Stimulated activated CD4-positive, alpha-beta T cell treated with anti-CD3 and anti-CD28 coated beads, Interleukin-12 subunit alpha, Interleukin-12 subunit beta, amount 100 ng/mL, for 4 hours (primary cell): ENCODE measurements around the gene TMIGD2.
"Not testable (repeated sequence)": the region's sequence is repeated elsewhere in the genome, so short reads cannot be mapped to it uniquely, and the experiment has no call there.

ENCODE experiments used
- DNase-seq: peaks from one replicate; pipeline ENCODE4 v3.0.0-alpha.2; 2020

Gene TMIGD2, protein sequence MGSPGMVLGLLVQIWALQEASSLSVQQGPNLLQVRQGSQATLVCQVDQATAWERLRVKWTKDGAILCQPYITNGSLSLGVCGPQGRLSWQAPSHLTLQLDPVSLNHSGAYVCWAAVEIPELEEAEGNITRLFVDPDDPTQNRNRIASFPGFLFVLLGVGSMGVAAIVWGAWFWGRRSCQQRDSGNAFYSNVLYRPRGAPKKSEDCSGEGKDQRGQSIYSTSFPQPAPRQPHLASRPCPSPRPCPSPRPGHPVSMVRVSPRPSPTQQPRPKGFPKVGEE

GRCh38 chr19:4302243-4302640 lies at the start of gene TMIGD2:
TMIGD2 (minus strand) TSS chr19:4302389; CDS start chr19:4302385, 4 bp downstream.
- DNase-seq, result no peak

GRCh38 chr19:4350726-4351125 lies 48.5 kb upstream of the TMIGD2 start:
- DNase-seq, result no peak

DNA sequence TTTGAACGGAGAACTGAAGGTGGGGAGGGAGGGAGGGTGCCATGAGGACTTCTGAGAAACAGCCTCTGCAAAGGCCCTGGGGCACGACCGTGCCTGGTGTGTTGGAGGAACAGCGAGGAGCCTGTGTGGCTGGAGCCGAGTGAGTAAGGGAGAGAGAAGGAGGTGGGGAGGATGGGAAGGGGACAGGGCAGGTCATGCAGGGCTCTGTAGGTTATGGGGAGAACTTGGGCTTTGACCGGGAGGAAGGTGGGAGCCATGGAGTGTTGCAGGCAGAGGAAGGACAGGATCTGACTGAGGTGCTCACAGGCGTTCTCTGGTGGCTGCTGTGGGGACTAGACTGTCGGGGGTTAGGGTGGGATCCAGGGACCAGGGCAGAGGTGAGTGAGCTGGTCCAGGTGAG lies 47.9 kb upstream of the TMIGD2 start:
- DNase-seq, result no peak

- DNase-seq, result not testable (repeated sequence)
Measured at GRCh38 chr19:4349225-4349624, 47.0 kb upstream of the TMIGD2 start.

DNA sequence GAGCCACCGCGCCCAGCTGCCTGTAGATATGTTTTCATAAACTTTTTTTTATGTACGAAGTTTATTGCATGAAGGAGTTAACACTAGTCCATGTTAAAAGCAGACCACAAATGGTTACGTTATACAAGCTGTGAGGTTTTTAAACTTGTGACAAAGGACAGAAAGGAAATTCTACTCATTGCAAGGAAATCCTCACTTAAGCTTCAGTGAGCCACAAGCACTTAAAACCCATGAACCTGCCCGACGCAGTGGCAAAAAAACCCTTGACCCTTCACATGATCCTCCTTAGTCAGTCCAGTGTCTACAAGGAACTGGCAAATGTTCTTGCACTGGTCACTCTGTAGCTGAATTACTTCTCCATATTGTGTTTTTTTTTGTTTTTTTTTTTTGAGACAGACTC lies 45.3 kb upstream of the TMIGD2 start:
- no peak for DNase-seq

DNA sequence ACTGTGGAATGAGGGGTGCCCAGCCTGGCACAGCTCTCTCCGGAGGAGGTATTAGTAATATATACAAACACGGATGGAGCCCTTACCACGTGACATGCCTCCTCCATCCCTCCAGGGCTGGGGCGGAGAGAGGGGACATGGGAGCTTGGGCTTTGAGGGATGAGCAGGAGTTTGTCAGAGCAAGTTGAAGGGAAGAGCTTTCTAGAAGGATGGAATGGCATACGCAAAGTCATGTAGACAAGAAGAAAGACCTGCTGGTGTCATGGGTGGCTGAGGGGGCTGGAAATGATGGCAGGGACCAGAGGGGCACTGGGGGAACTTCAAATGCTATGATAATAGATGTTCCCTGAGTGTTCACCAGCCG lies 43.8 kb upstream of the TMIGD2 start:
- DNase-seq, result no peak

- DNase-seq, result no peak
Measured at GRCh38 chr19:4345342-4346019, 43.3 kb upstream of the TMIGD2 start.

GRCh38 chr19:4343370-4344307 lies 41.5 kb upstream of the TMIGD2 start, which contains the start of gene MPND:
MPND (plus strand) TSS chr19:4343562; CDS start chr19:4343594, 32 bp downstream.
- peak; percentile 95 for DNase-seq

DNA sequence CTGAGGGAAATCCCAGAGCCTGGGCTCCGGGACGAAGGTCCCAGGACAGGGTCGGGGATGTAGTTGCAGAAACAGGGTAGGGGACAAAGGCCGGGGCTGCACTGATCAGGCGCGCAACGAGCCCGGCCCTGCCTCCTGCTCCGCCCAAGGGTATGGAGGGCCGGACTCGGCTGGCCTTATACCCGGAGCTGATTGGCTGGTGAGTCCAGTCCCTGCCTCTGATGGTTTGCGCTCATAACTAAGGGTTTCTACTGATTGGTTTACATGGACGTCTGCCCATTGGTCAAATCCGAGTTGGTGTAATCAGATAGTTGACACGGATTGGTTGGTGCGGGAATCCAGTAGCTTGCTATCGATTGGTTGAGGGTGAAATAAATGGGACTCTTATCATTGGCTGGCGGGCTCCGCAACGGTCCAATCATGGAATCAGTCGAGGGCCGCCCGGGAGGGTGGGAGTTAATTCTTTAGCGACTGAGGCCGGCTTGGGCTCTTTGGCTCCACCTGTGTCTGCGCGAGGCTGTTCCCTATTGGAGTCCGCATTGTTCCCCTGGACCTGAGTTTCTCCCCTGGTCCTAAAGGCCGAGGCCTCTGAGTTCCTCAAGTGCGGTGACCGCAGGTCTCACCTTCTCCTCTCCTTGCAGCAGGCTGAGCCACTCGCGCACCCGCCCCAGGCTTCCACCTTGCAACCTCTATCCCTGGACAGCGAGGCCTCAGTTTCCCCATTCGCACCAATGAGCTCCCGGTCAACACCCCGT lies 40.6 kb upstream of the TMIGD2 start:
- peak; percentile 82 for DNase-seq

- no peak for DNase-seq
Measured at GRCh38 chr19:4342314-4342614, 40.1 kb upstream of the TMIGD2 start.

DNA sequence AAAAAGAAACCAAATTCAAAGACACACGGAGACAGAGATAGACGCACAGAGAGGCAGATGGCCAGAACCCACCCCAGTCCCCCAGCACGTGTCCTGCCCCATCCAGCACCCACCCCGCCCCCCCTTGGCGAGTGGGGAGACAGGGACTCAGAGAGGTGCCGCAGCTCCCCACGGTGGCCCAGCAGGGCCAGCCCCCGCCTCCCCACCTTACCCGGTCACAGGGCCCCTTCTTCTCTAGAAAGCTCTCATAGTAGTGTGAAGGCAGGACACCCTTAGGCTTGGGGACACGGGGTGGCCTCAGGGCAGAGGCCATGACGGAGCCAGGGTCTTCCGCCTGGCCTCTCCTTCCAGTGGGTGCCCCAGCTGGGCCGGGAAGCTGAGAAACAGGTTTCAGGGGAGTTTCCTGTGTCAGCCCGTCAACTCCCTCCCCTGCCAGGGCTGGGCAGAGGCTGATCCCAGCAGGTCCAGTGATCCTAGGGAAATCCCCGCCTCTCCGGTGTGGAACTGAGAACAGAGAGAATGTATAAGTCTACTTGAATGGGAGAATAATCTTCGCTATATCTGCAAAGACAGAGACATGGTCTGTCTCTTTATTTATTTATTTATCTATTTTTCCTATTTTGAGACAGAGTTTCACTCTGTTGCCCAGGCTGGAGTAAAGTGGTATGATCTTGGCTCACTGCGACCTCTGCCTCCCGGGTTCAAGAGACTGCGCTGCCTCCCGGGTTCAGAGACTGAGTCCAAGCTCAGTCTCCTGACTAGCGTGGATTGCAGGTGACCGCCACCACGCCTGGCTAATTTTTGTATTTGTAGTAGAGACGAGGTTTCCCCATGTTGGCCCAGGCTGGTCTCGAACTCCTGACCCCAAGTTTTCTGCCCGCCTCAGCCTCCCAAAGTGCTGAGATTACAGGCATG lies 36.5 kb upstream of the TMIGD2 start, which contains the start of gene STAP2:
TSS of gene STAP2 (minus strand) at position 387 of the 915 bp plus-strand sequence. CDS start at position 313, 74 bp downstream.
- no peak for DNase-seq

- no peak for DNase-seq
Measured at GRCh38 chr19:4337906-4338440, 35.8 kb upstream of the TMIGD2 start.

DNA sequence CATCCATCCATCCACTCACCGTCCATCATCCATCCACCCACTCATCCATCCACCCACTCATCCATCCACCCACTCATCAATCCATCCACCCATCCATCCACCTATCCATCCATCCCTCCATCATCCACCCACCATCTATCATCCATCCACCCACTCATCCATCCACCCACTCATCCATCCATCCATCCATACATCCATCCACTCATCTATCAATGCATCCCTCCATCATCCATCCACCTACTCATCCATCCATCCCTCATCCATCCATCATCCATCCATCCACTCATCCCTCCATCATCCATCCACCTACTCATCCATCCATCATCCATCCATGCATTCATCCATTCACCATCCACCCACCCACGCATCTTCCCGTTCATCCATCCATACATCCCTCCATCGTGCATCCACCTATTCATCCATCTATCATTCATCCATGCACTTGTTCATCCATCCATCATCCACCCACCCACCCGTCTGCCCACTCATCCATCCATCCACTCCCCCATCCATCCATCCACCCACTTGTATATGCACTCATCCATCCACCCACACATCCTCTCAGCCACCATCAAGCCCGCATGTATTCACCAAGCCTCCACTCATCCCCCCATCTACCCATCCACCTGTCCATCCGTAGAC lies 32.9 kb upstream of the TMIGD2 start:
- DNase-seq, result no peak

DNA sequence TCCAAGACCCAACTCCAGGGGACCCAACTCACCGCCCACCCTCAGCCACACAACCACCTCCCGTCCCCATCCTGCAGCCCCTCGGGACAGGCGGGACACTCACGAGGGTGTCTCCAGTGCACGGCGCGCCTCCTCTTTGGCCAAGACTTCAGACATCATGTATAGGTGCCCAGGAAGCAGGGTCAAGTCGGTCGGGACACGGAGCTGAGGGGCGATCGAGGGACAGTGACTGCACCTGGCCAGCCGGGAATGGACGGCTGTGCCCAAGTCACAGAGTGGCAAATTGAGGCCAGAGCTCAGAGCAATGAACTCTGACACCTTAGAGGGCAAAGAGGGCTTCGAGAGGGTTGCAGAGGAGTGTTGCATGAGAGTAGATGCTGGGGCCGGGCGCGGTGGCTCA lies 27.7 kb upstream of the TMIGD2 start:
- DNase-seq, result no peak

DNA sequence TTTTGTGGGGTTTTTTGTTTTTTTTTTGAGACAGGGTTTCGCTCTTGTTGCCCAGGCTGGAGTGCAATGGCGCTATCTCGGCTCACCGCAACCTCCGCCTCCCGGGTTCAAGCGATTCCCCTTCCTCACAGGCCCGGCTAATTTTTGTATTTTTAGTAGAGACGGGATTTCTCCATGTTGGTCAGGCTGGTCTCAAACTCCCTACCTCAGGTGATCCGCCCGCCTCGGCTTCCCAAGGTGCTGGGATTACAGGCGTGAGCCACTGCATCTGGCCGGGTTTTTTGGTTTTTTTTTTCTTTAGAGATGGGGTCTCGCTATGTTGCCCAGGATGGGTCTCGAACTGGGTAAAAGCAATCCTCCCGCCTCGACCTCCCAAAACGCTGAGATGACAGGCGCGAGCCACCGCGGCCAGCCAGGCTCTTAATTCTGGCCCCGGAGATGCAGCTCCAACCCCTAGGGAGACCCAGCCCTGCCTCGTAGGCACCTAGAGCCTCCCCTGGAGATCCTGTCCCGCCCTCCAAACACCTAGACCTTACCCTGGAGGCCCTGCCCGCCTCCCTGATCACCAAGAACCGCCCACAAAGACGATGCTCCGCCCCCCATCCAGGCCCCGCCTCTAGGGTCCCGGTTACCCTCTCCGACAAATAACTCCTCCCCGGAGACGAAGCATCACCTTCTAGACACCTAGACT lies 26.9 kb upstream of the TMIGD2 start:
- DNase-seq, result peak; percentile 61

- peak; percentile 99 for DNase-seq
Measured at GRCh38 chr19:4328243-4328990, 26.2 kb upstream of the TMIGD2 start.

DNA sequence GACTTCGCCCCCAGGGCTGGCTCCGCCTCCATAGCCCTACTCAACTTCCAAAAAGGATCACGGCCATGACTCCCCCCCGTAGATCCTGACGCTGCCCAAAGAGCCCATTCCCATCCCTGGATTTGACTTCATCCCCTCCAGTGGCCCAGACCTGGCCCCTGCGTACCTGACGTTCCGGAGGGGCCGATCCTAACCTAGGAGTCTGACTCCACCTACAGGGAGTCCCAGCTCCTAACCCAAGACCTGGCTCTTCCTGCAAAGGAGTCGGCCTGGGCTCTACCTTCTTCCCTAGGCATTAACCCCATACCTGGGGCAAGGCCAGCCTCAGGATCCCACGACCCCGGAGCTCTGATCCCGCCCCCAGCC lies 25.7 kb upstream of the TMIGD2 start:
- no peak for DNase-seq

DNA sequence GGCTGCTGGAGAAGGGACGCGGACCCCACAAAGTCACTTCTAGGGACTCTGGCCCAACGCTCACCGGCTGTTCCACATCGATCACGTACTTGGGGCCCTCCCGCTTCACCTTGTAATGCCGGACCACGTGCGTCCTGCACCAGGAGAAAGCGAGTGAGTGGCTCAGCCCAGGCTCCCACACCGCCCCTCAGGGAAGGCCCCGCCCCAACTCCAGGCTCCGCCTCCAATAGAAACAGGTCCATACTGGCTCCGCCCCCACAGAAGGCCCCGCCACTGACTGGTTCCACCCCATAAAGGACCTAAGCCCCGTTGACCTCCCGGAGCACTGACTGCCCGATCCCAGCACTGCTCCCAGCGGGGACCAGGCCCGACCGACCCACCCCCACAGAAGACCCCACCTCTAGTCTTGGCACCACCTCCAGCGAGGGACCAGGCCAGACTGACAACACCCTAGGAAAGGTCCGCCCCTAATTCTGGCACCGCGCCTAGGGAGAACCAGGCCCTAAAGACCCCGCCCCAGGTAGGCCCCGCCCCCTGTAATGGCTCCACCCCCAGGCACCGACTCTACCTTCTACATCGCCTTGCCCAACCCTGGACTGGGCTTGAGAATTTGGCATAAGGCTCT lies 25.2 kb upstream of the TMIGD2 start:
- peak; percentile 74 for DNase-seq

DNA sequence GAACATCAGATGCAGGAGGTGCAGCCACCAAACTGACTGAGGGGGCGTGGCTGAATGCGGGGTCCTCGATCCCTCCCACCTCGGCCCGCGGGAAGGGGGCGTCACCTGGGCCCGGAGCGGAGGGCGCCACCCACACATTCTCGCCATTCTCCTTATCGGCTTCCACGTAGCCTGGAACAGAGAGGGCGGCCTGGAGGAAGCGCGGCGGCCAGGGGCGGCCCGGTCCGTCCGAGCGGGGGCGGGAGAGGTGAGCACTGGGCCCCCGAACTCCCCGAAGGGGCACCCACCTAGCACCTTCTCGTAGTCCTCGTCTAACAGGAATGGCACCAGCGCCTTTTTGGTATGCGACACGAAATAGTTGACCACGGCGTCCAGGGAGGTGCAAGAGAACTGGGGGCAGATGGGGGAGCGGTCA lies 24.7 kb upstream of the TMIGD2 start:
- no peak for DNase-seq
